Epithelial cell of prostate (primary cell): Measurements from ENCODE around the gene ABCB6.

Experiments used
- DNase-seq: peaks from one replicate; pipeline ENCODE4 v3.0.0-alpha.2; 2011; ENCODE audit warnings: low read depth, low spot score
- H3K27ac ChIP-seq: fragments of 450-650 bp; 2 replicates; pipeline ENCODE4 v1.5.1; 2017; ENCODE audit warnings: mild to moderate bottlenecking

Gene ABCB6

GRCh38 chr2:219174146-219174545, 44.6 kb downstream of the ABCB6 start:
- H3K27ac ChIP-seq, result no peak overlapping the region
- DNase-seq, result no peak

GRCh38 chr2:219173176-219173575, 45.6 kb downstream of the ABCB6 start:
- H3K27ac ChIP-seq, result no peak overlapping the region
- DNase-seq, result no peak

GRCh38 chr2:219172231-219173154, 46.3 kb downstream of the ABCB6 start:
- DNase-seq, result no peak
- H3K27ac ChIP-seq, result no peak overlapping the region

GRCh38 chr2:219171231-219171651, 47.5 kb downstream of the ABCB6 start:
- no peak for DNase-seq
- no peak overlapping the region for H3K27ac ChIP-seq

- H3K27ac ChIP-seq, result no peak within 1 kb of the TSS
- DNase-seq, result no peak
Measured at GRCh38 chr2:219169930-219170654, 48.7 kb downstream of the ABCB6 start, which contains the start of gene SLC23A3. TSS of gene SLC23A3 (minus strand) at chr2:219170029. CDS start at chr2:219169984, 45 bp downstream.

- H3K27ac ChIP-seq, result no peak overlapping the region
- no peak for DNase-seq
Measured at GRCh38 chr2:219168932-219169331, 49.8 kb downstream of the ABCB6 start.

GRCh38 chr2:219168526-219168925, 50.2 kb downstream of the ABCB6 start:
- H3K27ac ChIP-seq, result no peak overlapping the region
- DNase-seq, result no peak

- no peak overlapping the region for H3K27ac ChIP-seq
- no peak for DNase-seq
Measured at GRCh38 chr2:219167997-219168396, 50.8 kb downstream of the ABCB6 start.

- H3K27ac ChIP-seq, result no peak overlapping the region
Measured at GRCh38 chr2:219165058-219165911, 53.5 kb downstream of the ABCB6 start.

GRCh38 chr2:219163156-219163555, 55.6 kb downstream of the ABCB6 start:
- no peak for DNase-seq
- no peak overlapping the region for H3K27ac ChIP-seq

More at GRCh38 chr2:219165058-219165911, 53.5 kb downstream of the ABCB6 start:
- DNase-seq, result no peak

GRCh38 chr2:219161097-219161496, 57.7 kb downstream of the ABCB6 start:
- DNase-seq, result no peak
- H3K27ac ChIP-seq, result peak overlapping the region; percentile 68

GRCh38 chr2:219160186-219161017, 58.4 kb downstream of the ABCB6 start, which contains the start of gene NHEJ1:
TSS of gene NHEJ1 (minus strand) at chr2:219160815. CDS start at chr2:219158362, 2,453 bp downstream.
- H3K27ac ChIP-seq, result peak within 1 kb of the TSS; percentile 68
- DNase-seq, result peak; percentile 37
